Measurements from ENCODE around the gene ALOX15B.
"Not testable (repeated sequence)": the region's sequence is repeated elsewhere in the genome, so short reads cannot be mapped to it uniquely, and the experiment has no call there.

Gene ALOX15B

DNA sequence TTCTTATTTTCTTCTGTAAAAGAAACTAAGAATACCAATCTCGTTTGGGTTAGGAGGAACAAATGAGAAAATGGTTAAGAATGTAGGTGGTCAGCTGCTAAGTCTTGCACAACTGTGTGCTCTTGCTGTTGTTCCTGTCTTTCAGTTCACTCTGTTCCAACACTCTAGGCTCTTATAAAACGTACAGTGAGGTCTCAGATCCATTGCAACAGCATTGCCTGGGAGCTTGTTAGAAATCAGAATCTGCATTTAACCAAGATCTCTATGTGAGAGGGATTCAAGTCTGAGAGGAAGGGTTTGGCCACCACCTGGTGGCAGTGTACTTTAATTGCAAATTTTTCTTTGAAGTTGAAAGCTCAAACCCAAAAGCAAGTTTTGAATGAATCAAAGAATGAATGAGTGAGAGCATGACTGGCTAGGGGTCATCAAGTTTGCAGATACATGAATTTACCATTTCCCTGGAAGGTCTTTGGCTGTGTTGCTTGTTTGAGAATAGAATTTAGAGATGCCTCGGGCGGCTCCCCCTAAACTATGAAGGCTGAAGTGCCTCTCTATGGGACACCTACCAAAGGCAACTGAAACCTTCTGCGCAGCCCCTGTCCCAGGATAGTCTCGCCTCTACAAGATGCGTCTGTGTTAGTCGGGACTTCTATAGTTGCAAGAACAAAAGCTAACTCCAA, 2.5 kb downstream of the ALOX15B start:
- peak; percentile 69 for DNase-seq

DNA sequence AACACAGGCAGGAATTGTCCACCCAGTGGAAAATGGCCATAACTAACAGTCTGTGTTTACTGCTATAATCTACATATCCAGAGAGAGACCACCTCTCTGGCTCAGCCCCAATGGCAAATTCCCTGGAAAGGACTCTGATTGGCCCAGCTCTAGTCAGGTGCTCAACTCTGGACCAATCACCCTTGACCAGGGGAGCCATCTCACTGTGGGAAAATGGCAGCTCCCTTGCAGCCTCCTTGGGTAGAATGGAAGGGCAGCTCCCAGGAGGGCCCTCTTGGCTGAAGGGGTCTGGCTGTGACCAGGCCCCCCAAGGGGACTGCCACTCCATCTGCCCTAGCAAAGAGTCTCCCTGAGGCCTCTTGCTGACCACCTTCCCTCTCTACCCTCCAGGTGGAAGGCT, 3.1 kb downstream of the ALOX15B start:
- peak; percentile 37 for DNase-seq

DNA sequence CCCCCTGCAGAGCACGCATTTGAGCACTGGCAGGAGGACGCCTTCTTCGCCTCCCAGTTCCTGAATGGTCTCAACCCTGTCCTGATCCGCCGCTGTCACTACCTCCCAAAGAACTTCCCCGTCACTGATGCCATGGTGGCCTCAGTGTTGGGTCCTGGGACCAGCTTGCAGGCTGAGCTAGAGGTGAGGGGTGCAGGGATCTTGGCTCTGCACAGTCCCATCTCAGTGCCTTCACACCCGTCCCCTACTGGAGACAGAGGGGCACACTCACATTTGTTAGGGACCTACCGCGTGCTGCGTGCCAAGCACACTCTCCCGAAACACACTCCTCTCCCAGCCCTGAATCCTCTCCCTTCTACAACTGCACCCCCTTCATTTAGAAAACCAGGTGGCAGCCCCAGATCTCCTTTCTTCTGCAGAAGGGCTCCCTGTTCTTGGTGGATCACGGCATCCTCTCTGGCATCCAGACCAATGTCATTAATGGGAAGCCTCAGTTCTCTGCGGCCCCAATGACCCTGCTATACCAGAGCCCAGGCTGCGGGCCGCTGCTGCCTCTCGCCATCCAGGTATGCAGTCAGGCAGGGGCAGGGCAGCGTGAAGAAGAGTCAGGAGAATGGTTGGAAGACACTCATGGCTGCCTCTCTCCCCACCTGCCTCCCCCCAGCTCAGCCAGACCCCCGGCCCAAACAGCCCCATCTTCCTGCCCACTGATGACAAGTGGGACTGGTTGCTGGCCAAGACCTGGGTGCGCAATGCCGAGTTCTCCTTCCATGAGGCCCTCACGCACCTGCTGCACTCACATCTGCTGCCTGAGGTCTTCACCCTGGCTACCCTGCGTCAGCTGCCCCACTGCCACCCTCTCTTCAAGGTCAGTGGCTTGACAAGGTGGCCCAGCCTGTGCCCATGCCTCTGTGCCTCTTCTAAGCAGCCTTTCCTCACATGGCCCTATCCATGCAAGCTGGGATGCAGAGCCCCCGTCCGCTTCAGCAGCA, 6.3 kb downstream of the ALOX15B start:
- peak; percentile 33 for DNase-seq

DNA sequence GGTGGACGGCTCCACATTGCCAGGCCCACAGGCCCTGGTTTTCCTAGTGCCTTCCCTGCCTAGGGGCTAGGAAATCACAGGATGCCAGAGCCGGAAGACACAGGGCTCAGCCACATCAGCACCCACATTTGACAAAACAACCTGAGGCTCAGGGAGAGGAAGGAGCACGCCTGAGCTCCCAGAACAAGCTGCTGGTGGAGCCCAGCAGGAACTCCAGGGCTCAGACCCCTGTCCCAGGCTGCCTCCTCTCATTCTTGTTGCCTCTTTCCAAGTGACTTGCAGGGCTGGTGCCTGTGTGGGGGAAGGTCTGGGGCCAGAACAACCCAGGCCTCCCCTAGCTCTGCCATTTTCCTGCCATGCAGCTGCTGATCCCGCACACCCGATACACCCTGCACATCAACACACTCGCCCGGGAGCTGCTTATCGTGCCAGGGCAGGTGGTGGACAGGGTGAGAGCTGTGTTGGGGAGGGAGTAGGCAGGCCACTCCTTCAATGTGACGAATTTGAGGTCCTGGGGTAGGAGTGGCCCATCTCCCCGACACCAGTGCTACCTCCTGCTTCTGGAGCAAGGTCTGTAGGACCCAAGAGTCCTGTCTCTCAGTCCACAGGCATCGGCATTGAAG, 7.6 kb downstream of the ALOX15B start:
- no peak for DNase-seq

DNA sequence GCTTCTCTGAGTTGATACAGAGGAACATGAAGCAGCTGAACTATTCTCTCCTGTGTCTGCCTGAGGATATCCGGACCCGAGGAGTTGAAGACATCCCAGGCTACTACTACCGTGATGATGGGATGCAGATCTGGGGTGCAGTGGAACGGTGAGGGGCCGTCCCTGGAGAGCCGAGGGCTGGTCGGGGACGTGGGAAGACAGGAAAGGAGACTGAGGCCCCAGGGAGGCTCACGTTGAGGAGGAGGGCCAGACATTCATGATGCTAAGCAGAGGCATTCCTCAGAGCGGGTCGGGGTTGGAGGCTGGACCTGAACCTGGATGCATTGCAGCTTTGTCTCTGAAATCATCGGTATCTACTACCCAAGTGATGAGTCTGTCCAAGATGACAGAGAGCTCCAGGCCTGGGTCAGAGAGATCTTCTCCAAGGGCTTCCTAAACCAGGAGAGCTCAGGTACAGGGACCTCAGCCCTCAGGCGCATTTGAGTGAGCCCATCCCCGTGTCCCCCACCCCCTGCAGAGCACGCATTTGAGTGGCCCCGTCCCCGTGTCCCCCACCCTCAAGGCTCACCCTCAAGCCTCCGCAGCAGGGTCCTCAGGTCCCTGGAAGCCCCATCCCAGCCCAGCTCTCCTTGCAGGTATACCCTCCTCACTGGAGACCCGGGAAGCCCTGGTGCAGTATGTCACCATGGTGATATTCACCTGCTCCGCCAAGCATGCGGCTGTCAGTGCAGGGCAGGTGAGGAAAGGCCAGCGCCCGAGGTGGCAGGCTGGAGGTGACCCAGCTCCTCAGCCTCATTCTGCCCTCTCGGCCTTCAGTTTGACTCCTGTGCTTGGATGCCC, 8.3 kb downstream of the ALOX15B start:
- DNase-seq: no peak

DNA sequence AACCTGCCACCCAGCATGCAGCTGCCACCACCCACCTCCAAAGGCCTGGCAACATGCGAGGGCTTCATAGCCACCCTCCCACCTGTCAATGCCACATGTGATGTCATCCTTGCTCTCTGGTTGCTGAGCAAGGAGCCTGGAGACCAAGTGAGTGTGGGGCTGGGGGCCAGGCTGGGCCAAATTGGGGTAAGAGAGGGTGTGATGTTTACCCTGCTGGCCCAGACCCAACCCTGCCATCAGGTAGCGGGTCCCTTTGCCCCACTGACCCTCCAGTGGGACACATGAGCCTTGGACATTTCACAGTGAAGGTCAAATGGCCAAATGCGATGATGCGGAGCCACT, 8.9 kb downstream of the ALOX15B start:
- no peak for DNase-seq

DNA sequence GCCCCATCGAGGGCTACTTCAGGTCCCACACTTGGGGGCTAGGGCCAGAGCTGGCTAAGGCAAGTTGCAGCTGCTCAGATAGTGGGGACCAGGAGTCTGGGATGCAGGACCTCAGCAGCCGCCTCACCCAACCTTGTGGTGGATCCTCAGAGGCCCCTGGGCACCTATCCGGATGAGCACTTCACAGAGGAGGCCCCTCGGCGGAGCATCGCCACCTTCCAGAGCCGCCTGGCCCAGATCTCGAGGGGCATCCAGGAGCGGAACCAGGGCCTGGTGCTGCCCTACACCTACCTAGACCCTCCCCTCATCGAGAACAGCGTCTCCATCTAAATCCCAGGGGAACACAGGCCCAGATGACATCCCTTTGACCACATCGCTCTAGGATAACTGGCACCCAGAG, 9.4 kb downstream of the ALOX15B start:
- DNase-seq: no peak

DNA sequence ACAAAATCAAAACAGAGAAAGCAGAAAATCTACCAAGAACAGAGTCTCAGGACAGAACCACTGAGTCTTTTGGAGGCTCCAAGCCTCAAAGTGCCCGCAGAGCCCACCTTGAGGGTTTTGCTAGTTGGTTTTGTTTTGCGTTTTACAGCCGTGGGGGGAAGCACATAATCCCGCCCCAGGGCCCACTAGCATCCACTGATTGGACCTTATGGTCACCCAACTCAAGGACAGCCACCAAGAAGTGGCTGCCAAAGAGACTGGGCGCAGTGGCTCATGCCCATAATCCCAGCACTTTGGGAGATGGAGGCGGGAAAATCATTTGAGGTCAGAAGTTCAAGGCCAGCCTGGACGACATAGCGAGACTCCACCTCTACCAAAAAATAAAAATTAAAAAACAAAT, 9.9 kb downstream of the ALOX15B start:
- DNase-seq: peak; percentile 54

DNA sequence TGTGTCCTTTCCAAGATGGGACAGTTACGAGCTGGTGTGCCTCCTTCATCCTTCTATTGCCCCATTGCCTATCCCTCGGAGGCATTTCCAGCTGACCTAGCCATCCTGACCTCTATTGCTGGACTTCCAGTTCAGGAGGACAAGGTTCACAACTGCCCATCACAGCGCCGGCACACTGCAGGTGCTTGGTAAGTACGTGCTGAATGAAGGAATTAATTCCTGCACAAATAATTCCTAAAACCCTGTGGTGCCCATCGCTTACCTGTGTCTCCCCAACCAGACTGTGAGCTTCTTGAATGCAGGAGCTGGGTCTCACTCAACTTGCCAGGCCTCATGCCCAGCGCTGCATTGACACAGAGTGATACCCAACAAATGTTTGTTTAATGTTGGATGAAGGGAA, 13.0 kb downstream of the ALOX15B start:
- DNase-seq: peak; percentile 19

DNA sequence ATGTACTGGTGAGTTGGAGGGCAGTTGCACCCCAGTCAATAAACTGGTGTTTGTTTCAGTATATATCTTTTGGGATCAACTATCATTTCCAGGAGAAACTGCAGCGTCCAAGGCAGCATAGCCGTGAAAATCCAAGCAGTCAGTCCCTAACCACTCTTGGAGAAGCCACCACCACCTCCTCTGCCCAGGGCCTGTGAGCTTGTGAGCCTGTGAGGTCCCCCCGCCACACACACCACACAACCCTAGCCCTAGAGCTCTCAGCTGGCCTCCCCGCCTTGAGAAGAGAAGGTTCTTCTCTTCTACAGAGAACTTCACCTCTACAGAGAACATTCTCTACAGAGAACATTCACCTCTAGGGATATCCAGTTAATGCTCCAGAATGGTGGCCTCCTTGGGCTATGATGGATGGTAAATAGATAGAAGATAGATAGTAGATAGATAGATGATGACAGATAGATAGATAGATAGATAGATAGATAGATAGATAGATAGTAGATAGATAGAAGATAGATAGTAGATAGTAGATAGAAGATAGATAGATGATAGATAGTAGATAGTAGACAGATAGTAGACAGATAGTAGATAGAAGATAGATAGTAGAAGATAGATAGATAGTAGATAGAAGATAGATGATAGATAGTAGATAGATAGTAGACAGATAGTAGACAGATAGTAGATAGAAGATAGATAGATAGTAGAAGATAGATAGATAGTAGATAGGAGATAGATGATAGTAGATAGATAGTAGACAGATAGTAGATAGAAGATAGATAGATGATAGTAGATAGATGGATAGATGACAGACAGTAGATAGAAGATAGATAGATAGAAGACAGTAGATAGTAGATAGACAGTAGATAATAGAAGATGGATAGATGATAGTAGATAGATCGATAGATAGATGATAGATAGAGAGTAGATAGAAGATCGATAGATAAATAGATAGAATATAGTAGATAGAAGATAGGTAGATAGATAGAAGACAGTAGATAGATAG, 13.7 kb downstream of the ALOX15B start:
- DNase-seq: peak; percentile 39

DNA sequence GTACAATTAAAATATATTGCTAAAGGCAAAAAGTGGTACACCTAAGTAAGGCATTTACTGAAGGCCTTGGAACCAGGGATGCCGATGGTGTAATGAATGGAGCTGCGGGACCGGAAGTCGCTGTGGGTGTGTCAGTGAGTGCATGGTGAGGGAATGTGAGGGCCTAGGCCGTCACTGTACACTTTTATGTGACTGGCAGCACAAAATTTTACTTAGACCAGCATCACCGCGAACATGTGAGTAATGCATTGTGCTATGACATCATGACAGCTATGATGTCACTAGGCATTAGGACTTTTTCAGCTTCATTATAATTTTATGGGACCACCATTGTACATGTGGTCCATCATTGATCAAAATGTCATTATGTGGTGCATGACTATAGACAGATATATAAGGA, 14.7 kb downstream of the ALOX15B start:
- peak; percentile 42 for DNase-seq

DNA sequence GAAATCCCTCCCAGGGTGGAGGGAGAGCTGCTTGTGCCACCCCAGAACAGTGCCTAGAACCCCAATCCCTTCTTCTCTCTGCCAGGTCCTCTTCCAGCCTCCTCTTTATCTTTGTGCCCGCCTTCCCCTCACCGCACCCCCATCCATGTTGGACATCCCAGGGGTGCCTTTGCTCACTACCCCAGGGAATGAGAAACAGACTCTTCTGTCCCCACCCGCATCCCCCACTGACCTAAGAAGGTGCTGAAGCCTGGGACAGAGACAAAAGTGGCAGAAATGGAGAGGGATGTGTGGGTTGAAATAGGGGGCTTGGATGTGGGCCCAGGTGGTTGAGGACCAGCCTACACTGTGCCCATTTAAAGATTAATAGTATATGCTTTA, 17.0 kb downstream of the ALOX15B start:
- DNase-seq: no peak

DNA sequence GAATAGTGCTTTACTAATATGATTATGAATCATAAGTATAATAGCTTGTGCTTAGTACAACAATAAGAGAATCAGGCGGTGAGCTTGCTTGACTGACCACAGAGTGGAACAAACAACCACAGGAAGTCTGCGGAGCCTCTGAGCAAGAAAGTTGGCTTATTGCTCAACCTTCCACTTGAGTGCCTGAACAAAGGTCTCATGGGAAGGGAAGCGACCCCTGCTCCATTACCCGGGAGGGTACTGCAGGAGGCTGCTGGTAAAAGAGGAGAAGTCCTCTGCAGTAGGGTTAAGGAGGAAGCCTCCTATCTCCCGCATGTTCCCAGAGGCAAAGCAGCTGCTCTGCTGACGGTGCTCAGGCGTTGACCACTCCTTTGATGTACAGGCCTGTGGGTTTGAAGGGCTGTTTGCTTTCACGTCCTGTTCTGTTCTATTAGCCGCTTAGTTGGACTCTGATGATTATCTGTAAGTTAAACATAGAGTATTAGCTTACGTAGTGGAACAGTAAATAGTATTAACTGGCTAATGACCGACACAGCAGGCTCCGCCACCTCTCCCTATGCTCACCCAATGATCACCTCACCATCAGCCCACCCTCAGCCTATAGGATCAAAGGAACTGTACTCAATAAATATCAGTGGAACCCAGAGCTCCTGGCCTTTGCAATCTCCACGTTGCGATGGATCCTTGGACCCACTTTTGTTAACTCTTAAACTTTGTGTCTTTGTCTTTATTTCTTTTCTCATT, 17.5 kb downstream of the ALOX15B start:
- DNase-seq: peak; percentile 64

DNA sequence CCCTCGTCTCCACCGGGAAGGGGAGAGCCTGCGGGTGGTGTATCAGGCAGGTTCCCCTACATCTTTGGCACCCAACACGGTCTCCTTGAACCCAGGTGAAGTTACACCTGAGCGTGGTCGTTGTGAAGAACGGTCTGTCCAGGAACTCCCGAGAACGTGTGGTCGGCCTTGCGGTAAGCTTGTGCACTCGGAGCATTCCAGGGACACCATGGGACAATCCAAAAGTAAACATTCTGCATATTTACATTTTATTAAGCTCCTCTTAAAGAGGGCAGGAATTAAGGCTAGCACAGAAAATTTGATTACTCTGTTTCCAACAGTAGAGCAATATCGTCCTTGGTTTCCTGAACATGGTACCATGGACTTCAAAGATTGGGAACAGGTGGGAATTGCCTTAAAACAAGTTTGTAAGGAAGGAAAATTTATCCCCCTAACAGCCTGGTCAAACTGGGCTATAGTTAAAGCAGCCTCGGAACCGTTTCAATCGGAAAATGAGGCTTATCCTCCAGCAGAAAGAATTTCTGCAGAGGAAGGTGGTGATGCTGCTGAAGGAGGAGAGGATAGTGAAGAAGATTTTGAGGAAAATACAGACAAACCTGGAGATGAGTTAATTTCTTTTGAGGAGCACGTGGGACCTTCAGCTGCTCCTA, 18.2 kb downstream of the ALOX15B start:
- peak; percentile 14 for DNase-seq

DNA sequence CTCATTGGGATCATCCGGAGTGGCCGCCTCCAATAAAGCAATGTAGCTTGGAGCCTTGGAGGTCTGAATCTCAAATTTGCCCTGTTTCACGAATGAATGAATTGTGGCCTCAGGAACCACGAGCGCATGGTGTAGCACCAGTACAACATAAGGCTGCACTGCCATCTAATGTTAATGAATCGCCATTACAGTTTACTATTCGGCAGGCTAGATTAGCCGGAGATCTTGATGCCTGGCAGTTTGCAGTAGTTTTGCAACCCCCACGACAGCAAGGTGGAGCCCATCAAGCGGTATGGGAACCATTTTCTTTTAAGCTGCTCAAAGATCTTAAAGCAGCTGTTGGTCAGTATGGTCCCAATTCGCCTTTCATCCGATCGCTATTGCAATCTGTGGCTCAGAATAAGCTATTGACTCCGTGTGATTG, 18.8 kb downstream of the ALOX15B start:
- peak; percentile 72 for DNase-seq

DNA sequence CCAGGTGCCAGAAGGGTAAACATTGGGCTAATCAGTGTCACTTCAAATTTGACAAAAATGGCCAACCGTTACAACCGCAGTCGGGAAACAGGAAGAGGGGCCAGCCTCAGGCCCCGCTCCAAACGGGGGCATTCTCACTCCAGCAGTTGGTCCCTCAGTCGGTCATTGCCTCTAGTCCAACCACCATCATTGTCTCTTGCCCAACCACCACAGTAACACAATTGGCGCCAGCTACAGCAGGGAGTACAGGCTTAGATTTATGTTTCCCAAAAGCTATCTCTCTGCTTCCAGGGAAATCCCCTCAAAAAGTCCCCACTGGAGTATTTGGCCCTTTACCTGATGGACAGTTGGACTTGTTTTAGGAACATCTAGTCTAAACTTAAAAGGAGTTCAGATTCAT, 20.3 kb downstream of the ALOX15B start:
- peak; percentile 17 for DNase-seq

DNA sequence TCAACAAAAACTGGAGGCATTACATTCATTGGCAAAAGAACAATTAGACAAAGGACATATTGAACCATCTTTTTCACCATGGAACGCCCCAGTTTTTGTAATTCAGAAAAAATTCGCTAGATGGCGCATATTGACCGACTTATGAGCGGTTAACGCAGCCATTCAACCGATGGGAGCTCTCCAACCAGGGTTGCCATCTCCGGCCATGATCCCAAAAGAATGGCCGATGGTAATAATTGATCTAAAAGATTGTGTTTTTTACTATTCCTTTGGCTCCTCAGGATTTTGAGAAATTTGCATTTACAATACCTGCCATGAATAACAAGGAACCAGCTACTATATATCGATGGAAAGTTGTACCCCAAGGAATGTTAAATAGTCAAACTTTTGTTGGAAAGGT, 21.4 kb downstream of the ALOX15B start:
- peak; percentile 78 for DNase-seq

DNA sequence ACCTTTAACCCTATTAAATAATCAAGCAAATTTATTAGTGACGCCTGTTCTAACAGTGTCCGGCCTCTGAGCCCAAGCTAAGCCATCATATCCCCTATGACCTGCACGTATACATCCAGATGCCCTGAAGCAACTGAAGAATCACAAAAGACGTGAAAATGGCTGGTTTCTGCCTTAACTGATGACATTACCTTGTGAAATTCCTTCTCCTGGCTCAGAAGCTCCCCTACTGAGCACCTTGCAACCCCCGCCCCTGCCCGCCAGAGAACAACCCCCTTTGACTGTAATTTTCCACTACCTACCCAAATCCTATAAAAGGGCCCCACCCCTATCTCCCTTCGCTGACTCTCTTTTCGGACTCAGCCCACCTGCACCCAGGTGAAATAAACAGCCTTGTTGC, 23.0 kb downstream of the ALOX15B start:
- not testable (repeated sequence) for DNase-seq

DNA sequence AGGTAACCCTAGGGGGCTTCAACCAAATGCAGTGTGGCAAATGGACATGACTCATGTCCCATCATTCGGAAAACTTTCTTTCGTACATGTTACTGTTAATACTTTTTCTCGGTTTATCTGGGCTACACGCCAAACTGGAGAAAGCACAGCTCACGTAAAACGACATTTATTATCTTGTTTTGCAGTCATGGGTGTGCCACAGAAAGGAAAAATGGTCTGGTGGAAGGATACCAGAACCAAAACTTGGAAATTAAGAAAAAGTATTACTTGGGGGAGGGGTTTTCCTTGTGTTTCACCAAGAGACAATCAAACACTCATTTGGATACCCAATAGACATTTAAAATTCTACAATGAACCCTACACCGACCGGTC, 23.6 kb downstream of the ALOX15B start:
- no peak for DNase-seq

DNA sequence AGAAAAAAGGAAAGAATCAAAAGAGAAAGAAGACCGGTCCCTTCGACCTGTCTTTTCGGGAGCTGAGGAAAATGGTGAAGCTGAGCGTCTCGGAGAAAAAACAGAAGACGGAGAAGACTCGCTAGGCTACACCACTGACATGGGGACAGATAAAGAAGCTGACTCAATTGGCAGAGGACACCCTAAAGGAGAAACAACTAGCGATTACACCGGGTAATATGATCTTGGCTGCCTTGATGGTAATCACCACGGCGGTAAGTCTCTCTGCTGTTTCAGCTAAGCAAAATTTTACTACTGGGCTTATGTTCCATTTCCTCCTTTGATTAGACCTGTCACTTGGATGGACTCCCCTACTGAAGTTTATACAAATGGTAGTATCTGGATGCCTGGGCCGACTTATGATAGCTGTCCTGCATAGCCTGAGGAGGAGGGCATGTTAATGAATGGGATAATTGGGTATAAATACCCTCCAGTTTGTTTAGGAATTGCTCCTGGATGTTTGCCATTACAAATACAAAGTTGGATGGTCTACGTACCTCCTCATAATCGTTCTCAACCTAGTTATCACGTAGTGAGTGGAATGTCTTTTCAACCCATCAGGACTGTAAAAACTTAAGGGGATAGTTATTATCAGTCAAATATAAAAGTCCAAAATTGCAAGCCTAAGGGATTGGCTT, 24.1 kb downstream of the ALOX15B start:
- DNase-seq: no peak
